ENCODE data around the gene THBS1.
A peak's percentile ranks its signal among the peaks of the same experiment; 100 is the strongest.

The THBS1 gene

GRCh38 chr15:39579487-39580116, 1.3 kb upstream of the THBS1 start:
- Histone ChIP-seq H3K36me3 (ENCODE audit: insufficient read depth, low read length) (peaks cover 23% of the 10 kb centered on the region), H3K4me3 (ENCODE audit: low read length) (peak overlapping the region; percentile 73), H3K9me3 (ENCODE audit: low read length) (no peaks in the 10 kb centered on the region), H2AFZ (ENCODE audit: low read depth, low read length) (peak overlapping the region; percentile 98), H3K4me1 (ENCODE audit: insufficient read depth, low read length) (peaks cover 42% of the 10 kb centered on the region), H3K27me3 (ENCODE audit: insufficient read depth, low read length) (no peaks in the 10 kb centered on the region)

GRCh38 chr15:39580117-39580484, 778 bp upstream of the THBS1 start:
- no peaks in the 10 kb centered on the region for H3K9me3 ChIP-seq (ENCODE audit: low read length)
- no peaks in the 10 kb centered on the region for H3K27me3 ChIP-seq (ENCODE audit: insufficient read depth, low read length)
- peak overlapping the region; percentile 73 for H3K4me3 ChIP-seq (ENCODE audit: low read length)
- H3K36me3 ChIP-seq (ENCODE audit: insufficient read depth, low read length) = peaks cover 28% of the 10 kb centered on the region
- H2AFZ ChIP-seq (ENCODE audit: low read depth, low read length) = peak overlapping the region; percentile 98
- peaks cover 42% of the 10 kb centered on the region for H3K4me1 ChIP-seq (ENCODE audit: insufficient read depth, low read length)

DNA sequence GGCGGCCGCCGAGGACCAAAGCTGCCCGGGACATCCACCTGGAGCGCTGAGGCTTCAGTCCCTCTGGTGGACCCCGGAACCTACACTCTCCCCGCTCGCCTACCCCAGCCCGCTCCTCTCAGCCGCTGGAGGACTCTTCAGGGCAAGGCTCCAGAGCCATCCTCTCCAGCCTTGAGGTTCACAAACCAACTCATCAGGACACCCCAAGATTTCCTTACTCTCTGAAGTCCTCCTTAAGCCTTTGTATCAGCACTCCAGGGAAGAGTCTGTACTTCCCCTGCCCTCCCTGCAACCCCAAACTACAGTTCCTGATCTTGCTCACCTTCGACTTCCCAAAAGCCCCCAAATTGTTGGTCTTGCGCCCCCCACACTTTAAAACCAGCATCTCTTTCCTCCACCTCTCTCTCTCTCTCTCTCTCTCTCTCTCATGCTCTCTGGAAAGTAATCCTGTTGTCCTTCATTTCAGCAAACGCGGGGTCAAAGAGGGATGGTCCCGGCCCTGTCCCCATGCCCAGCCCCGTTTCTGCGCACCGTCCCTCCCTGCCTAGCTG, 438 bp downstream of the THBS1 start:
- Histone ChIP-seq H3K9me3 (ENCODE audit: low read length) (no peaks in the 10 kb centered on the region), H3K4me3 (ENCODE audit: low read length) (peak overlapping the region; percentile 73), H3K4me1 (ENCODE audit: insufficient read depth, low read length) (peaks cover 42% of the 10 kb centered on the region), H2AFZ (ENCODE audit: low read depth, low read length) (peak overlapping the region; percentile 98), H3K27me3 (ENCODE audit: insufficient read depth, low read length) (no peaks in the 10 kb centered on the region), H3K36me3 (ENCODE audit: insufficient read depth, low read length) (peaks cover 40% of the 10 kb centered on the region)

DNA sequence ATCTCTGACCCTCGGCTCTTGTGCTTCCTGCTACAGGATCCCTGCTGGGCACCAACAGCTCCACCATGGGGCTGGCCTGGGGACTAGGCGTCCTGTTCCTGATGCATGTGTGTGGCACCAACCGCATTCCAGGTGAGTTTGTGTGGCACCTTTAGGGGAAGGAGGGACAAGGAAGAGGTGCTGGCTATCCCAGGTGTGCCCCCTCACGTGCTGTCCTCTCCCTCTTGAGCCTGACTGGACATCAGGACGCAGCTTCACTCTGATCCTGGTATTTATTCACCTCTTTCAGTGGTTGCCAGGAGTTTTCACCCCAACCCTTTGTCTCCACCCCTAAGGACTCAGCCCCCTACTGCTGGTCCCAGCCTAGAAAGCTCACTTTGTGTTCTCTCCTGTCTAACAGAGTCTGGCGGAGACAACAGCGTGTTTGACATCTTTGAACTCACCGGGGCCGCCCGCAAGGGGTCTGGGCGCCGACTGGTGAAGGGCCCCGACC, 960 bp downstream of the THBS1 start:
- Histone ChIP-seq H3K9me3 (ENCODE audit: low read length) (no peaks in the 10 kb centered on the region), H3K27me3 (ENCODE audit: insufficient read depth, low read length) (no peaks in the 10 kb centered on the region), H3K36me3 (ENCODE audit: insufficient read depth, low read length) (peaks cover 45% of the 10 kb centered on the region), H2AFZ (ENCODE audit: low read depth, low read length) (no peak overlapping the region), H3K4me1 (ENCODE audit: insufficient read depth, low read length) (peaks cover 42% of the 10 kb centered on the region), H3K4me3 (ENCODE audit: low read length) (peak overlapping the region; percentile 73)

- Histone ChIP-seq H3K36me3 (ENCODE audit: insufficient read depth, low read length) (peaks cover 51% of the 10 kb centered on the region), H3K27me3 (ENCODE audit: insufficient read depth, low read length) (no peaks in the 10 kb centered on the region), H3K9me3 (ENCODE audit: low read length) (no peaks in the 10 kb centered on the region), H3K4me1 (ENCODE audit: insufficient read depth, low read length) (peaks cover 42% of the 10 kb centered on the region), H3K4me3 (ENCODE audit: low read length) (peak overlapping the region; percentile 73), H2AFZ (ENCODE audit: low read depth, low read length) (no peak overlapping the region)
Observed at GRCh38 chr15:39582286-39582976, 1.6 kb downstream of the THBS1 start.

DNA sequence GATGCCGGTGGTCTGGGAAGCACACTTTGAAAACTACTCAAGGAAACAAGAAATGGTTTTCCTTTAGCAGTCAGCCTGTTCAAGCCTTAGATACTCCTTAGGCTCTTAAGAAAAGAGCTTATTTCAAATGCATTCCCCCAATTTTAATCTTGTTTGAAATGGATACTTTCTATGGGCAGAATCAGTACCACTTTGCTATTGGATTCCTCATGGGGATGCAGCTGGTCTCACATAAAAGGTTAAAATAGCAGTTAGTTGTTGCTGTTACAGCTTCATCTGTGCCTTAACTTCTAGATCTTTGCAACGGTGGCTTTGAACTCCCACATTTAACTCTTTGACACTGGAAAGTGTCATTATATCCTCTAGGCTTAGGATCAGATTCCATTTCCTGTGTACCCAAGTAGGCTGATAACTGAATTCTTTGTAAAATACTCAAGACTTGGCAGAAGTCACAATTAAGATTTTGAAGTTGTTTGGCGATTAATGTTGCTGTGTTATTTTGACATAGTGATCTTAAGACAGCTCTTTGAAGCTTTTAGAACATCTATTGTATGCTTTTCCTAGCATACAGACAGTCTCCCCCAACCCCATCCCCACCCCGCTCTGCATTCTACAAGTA, 2.2 kb downstream of the THBS1 start:
- H3K27me3 ChIP-seq (ENCODE audit: insufficient read depth, low read length) = no peaks in the 10 kb centered on the region
- peak overlapping the region; percentile 73 for H3K4me3 ChIP-seq (ENCODE audit: low read length)
- no peak overlapping the region for H2AFZ ChIP-seq (ENCODE audit: low read depth, low read length)
- H3K9me3 ChIP-seq (ENCODE audit: low read length) = no peaks in the 10 kb centered on the region
- H3K36me3 ChIP-seq (ENCODE audit: insufficient read depth, low read length) = peaks cover 58% of the 10 kb centered on the region
- H3K4me1 ChIP-seq (ENCODE audit: insufficient read depth, low read length) = peaks cover 42% of the 10 kb centered on the region

DNA sequence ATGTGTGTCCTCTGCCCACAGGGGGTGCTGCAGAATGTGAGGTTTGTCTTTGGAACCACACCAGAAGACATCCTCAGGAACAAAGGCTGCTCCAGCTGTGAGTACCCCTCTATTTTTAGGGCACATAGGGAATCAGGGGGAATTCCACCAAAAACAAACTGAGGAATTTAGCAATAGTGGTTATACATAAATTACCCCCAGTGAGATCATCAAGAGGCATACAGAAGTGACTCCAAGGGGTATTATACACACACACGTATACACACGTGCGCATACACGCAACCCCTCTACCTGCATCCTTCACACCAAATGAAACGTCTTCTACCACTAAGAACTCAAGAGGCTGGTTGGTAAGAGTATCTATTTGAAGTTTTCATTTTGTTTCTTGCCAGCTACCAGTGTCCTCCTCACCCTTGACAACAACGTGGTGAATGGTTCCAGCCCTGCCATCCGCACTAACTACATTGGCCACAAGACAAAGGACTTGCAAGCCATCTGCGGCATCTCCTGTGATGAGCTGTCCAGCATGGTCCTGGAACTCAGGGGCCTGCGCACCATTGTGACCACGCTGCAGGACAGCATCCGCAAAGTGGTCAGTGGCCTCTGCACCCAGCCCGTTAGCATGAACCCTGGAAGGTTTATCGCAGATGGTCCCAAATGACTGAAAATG, 2.9 kb downstream of the THBS1 start:
- Histone ChIP-seq H3K4me3 (ENCODE audit: low read length) (peak overlapping the region; percentile 73), H3K27me3 (ENCODE audit: insufficient read depth, low read length) (no peaks in the 10 kb centered on the region), H2AFZ (ENCODE audit: low read depth, low read length) (no peak overlapping the region), H3K4me1 (ENCODE audit: insufficient read depth, low read length) (peaks cover 42% of the 10 kb centered on the region), H3K36me3 (ENCODE audit: insufficient read depth, low read length) (peaks cover 64% of the 10 kb centered on the region), H3K9me3 (ENCODE audit: low read length) (no peaks in the 10 kb centered on the region)

DNA sequence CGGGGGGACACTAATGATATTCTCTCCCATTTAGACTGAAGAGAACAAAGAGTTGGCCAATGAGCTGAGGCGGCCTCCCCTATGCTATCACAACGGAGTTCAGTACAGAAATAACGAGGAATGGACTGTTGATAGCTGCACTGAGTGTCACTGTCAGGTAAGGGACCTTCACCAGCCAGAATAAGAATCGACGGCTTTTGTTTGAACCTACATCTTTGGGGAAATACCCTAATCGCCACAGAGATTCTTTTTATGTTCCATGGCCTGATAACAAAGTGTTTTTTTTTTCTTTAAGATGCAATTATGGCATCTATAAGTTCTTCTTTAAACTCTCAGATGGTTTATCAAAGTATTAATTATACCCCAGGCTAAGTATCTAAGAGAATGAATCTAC, 3.4 kb downstream of the THBS1 start:
- Histone ChIP-seq H3K27me3 (ENCODE audit: insufficient read depth, low read length) (no peaks in the 10 kb centered on the region), H3K9me3 (ENCODE audit: low read length) (no peaks in the 10 kb centered on the region), H3K4me1 (ENCODE audit: insufficient read depth, low read length) (peaks cover 37% of the 10 kb centered on the region), H3K36me3 (ENCODE audit: insufficient read depth, low read length) (peaks cover 70% of the 10 kb centered on the region), H3K4me3 (ENCODE audit: low read length) (peak overlapping the region; percentile 73), H2AFZ (ENCODE audit: low read depth, low read length) (no peak overlapping the region)

DNA sequence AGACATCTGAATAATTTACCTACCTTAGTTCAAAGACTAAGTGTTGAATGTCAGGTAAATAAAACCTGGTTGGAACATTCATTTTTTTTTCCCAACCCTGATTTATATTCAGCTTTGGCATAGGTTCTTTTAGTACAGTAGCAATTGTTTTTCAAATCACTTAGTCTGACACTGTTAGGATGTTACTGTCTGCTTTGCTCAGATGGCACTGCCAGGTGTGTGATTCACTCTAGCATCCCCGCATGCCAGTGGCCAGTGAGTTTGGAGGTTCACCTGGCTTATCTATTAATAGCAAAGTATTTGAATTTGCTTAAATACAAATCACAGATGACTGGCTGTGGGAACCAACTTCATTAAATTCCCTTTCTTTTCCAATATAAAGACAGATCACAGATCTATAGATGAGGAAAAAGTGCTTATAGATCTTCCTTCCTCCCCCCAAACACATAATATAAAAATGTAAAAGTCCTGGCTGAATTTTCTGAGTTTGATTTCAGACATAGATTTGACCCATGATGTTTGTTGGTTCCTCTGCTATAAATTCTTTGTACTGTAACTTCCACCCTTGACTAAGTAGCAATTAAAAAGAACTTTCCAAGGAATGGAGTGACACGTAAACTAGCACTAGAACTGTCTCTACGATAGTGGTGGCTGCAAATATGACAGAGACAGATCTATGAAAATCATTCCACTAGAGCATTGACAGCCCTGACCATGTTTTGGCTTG, 3.9 kb downstream of the THBS1 start:
- Histone ChIP-seq H3K27me3 (ENCODE audit: insufficient read depth, low read length) (no peaks in the 10 kb centered on the region), H3K36me3 (ENCODE audit: insufficient read depth, low read length) (peaks cover 75% of the 10 kb centered on the region), H2AFZ (ENCODE audit: low read depth, low read length) (no peak overlapping the region), H3K4me1 (ENCODE audit: insufficient read depth, low read length) (peaks cover 32% of the 10 kb centered on the region), H3K9me3 (ENCODE audit: low read length) (no peaks in the 10 kb centered on the region), H3K4me3 (ENCODE audit: low read length) (no peak overlapping the region)

- Histone ChIP-seq H3K27me3 (ENCODE audit: insufficient read depth, low read length) (no peaks in the 10 kb centered on the region), H3K36me3 (ENCODE audit: insufficient read depth, low read length) (peaks cover 81% of the 10 kb centered on the region), H3K4me3 (ENCODE audit: low read length) (no peak overlapping the region)
Observed at GRCh38 chr15:39585389-39585841, 4.5 kb downstream of the THBS1 start.

GRCh38 chr15:39585871-39586301, 5.0 kb downstream of the THBS1 start:
- no peak overlapping the region for H2AFZ ChIP-seq (ENCODE audit: low read depth, low read length)
- no peak overlapping the region for H3K4me3 ChIP-seq (ENCODE audit: low read length)
- peaks cover 29% of the 10 kb centered on the region for H3K4me1 ChIP-seq (ENCODE audit: insufficient read depth, low read length)
- no peaks in the 10 kb centered on the region for H3K27me3 ChIP-seq (ENCODE audit: insufficient read depth, low read length)
- H3K36me3 ChIP-seq (ENCODE audit: insufficient read depth, low read length) = peaks cover 86% of the 10 kb centered on the region
- no peaks in the 10 kb centered on the region for H3K9me3 ChIP-seq (ENCODE audit: low read length)

More at GRCh38 chr15:39585389-39585841, 4.5 kb downstream of the THBS1 start:
- H3K9me3 ChIP-seq (ENCODE audit: low read length) = no peaks in the 10 kb centered on the region
- H3K4me1 ChIP-seq (ENCODE audit: insufficient read depth, low read length) = peaks cover 29% of the 10 kb centered on the region
- H2AFZ ChIP-seq (ENCODE audit: low read depth, low read length) = no peak overlapping the region

- no peaks in the 10 kb centered on the region for H3K27me3 ChIP-seq (ENCODE audit: insufficient read depth, low read length)
- H3K9me3 ChIP-seq (ENCODE audit: low read length) = no peaks in the 10 kb centered on the region
- H2AFZ ChIP-seq (ENCODE audit: low read depth, low read length) = no peak overlapping the region
- H3K4me3 ChIP-seq (ENCODE audit: low read length) = no peak overlapping the region
- peaks cover 92% of the 10 kb centered on the region for H3K36me3 ChIP-seq (ENCODE audit: insufficient read depth, low read length)
- peaks cover 24% of the 10 kb centered on the region for H3K4me1 ChIP-seq (ENCODE audit: insufficient read depth, low read length)
Observed at GRCh38 chr15:39586387-39587095, 5.7 kb downstream of the THBS1 start.
